ENCODE data around the gene UBE2J2. TPM values are rescaled to one million over a fixed set of nuclear protein-coding genes. Genes with fewer than 3 reads are reported as not detected.

Gene UBE2J2
- total RNA-seq, 2 donors from 2014 or later, result 23.6 to 39.2 TPM

DNA sequence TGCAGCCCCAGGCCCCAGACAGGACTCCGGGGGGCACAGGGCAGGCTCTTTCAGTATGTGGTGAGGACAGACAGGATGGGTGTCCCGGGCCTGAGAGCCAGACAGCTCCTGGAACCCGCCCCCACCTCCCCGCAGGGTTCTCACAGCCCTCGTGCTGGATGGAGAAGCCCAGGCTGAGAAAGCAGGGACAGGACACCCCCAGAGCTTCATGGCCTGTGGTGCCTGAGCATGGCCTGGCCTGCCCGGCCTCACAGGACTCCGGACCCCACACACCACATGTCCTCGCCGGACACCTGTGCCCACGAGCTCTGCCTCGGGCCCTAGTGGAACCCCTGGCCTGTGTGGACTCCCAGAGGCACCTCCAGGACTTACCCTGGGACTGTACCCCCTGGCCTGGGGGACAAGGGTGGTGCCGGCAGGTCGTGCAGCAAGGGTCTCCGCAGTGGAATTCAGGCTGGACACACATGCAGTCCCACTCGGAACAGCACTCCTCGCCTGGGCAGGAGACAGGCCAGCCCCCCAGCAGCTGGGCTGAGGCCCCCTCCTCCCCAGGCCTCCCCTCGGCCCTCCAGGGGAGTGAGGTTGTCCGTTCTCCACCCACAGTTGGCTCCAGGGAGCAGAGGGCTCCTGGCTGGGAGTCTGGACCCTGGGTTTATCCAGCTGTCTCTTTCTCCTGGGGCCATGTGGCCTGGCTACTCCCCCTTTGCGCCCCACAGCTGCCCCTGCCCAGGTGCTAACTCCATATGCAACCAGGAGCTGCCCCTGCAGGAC is 68.5 kb downstream of the UBE2J2 start:
- TF ChIP-seq POLR2A (IDR thresholded peaks at IDR 0.05), result no peak
- TF ChIP-seq, protein P1, sequence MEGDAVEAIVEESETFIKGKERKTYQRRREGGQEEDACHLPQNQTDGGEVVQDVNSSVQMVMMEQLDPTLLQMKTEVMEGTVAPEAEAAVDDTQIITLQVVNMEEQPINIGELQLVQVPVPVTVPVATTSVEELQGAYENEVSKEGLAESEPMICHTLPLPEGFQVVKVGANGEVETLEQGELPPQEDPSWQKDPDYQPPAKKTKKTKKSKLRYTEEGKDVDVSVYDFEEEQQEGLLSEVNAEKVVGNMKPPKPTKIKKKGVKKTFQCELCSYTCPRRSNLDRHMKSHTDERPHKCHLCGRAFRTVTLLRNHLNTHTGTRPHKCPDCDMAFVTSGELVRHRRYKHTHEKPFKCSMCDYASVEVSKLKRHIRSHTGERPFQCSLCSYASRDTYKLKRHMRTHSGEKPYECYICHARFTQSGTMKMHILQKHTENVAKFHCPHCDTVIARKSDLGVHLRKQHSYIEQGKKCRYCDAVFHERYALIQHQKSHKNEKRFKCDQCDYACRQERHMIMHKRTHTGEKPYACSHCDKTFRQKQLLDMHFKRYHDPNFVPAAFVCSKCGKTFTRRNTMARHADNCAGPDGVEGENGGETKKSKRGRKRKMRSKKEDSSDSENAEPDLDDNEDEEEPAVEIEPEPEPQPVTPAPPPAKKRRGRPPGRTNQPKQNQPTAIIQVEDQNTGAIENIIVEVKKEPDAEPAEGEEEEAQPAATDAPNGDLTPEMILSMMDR (IDR thresholded peaks at IDR 0.05), result no peak
- 82 to 87% methylated on average over 3 to 18 of the region's 19 CpGs for WGBS, 2 donors
- H3K27ac ChIP-seq, result no peak overlapping the region
- no peak overlapping the region for H3K4me3 ChIP-seq
- peaks cover 0 to 27% of the 10 kb centered on the region in 2 donors for H3K27me3 ChIP-seq
- no peaks in the 10 kb centered on the region for H3K36me3 ChIP-seq (replicated peaks in 1 of 2; ENCODE audit: insufficient read depth in 1 of 2, low read depth in 2 of 2)
- intact Hi-C loops (cut with DNase I), result no loop called here
- DNase-seq, result no peak
- no peak for ATAC-seq
- H3K9me3 ChIP-seq, result no peaks in the 10 kb centered on the region
- peaks cover 26% of the 10 kb centered on the region for H3K4me1 ChIP-seq

DNA sequence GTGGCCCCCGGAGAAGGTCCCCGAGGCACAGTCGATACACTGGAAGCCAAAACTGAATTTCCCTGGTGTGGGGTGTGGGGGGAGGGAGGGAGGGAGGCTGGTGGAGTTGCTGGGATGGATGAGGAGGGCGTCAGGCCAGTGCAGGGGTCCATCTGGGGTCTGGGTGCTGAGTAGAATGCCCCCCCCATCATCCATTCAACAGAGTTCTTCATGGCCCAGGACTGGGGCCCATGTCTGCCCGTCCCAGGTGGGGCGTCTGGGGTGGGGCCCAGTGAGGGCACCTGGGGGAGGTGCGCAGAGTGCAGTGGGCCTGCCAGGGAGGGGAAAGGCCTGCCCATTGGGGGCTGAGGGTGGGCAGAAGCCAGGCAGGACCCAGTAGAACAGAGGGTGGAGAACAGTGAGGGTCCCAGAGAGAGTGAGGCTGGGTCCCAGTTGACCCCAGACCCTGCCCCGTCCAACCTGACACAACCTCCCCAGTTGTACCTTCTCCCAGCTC is 69.2 kb downstream of the UBE2J2 start:
- ATAC-seq (no peak), DNase-seq (no peak)
- Histone ChIP-seq H3K9me3 (no peaks in the 10 kb centered on the region), H3K27me3 (peaks cover 0 to 28% of the 10 kb centered on the region in 2 donors), H3K4me1 (peaks cover 26% of the 10 kb centered on the region), H3K27ac (no peak overlapping the region), H3K4me3 (no peak overlapping the region), H3K36me3 (replicated peaks in 1 of 2; ENCODE audit: insufficient read depth in 1 of 2, low read depth in 2 of 2) (no peaks in the 10 kb centered on the region)
- TF ChIP-seq POLR2A (IDR thresholded peaks at IDR 0.05), result no peak
- TF ChIP-seq, protein P1 (IDR thresholded peaks at IDR 0.05), result no peak
- intact Hi-C loops (cut with DNase I), result no loop called here
- WGBS, 2 donors, result 53 to 88% methylated on average over 3 to 8 of the region's 8 CpGs

Small RNA genes lying within 50 kb of the gene (microRNA-seq; reads per million reads assigned to microRNA genes)
- gene MIR6726 (ENCODE audit: borderline number of aligned reads in 2 of 2, borderline replicate concordance in 2 of 2) (0.45 to 0.47 reads per million in 2 donors), gene MIR6727 (ENCODE audit: borderline number of aligned reads in 2 of 2, borderline replicate concordance in 2 of 2) (0 reads per million in 2 donors)

Small RNA genes lying within 50 kb of the gene (small RNA-seq; reads per million reads assigned to genes)
- gene MIR6726, result 0.70 reads per million, percentile 15 among the genes with 10 or more reads in this experiment

Other genes with a start within 250 kb of the UBE2J2 start
- gene RNF223, start 199.5 kb downstream of the UBE2J2 start, total RNA-seq, result under 1 TPM in 1 of 2 donors, not detected in 1; 0.26 TPM
- gene C1orf159, start 157.8 kb downstream of the UBE2J2 start, total RNA-seq, result 10 to 100 TPM in 1 of 2 donors, 1 to 10 TPM in 1; 8.8 to 13.2 TPM
- under 1 TPM; 0.66 to 0.78 TPM for gene TTLL10, start 100.0 kb downstream of the UBE2J2 start, total RNA-seq
- not detected for gene TNFRSF18, start 67.3 kb downstream of the UBE2J2 start, total RNA-seq
- gene TNFRSF4, start 59.7 kb downstream of the UBE2J2 start, total RNA-seq, result 1 to 10 TPM in 1 of 2 donors, under 1 TPM in 1; 0.99 to 2.6 TPM
- 10 to 100 TPM; 89.2 to 97.6 TPM for gene SDF4, start 41.9 kb downstream of the UBE2J2 start, total RNA-seq
- 10 to 100 TPM; 18.4 to 35.6 TPM for gene B3GALT6, start 41.6 kb downstream of the UBE2J2 start, total RNA-seq
- gene C1QTNF12, start 27.1 kb downstream of the UBE2J2 start, total RNA-seq, result not detected
- gene SCNN1D, start 6.6 kb upstream of the UBE2J2 start, total RNA-seq, result 1 to 10 TPM; 4.0 to 4.2 TPM
- gene ACAP3, start 34.1 kb upstream of the UBE2J2 start, total RNA-seq, result 10 to 100 TPM; 37.9 to 53.7 TPM
- gene PUSL1, start 34.7 kb upstream of the UBE2J2 start, total RNA-seq, result 10 to 100 TPM; 20.2 to 20.8 TPM
- 100 to 1,000 TPM in 1 of 2 donors, 10 to 100 TPM in 1; 89.0 to 189 TPM for gene INTS11, start 50.8 kb upstream of the UBE2J2 start, total RNA-seq
- 10 to 100 TPM; 15.6 to 33.0 TPM for gene CPTP, start 50.9 kb upstream of the UBE2J2 start, total RNA-seq
- under 1 TPM in 1 of 2 donors, not detected in 1; 0.26 TPM for gene TAS1R3, start 57.4 kb upstream of the UBE2J2 start, total RNA-seq
- 10 to 100 TPM; 58.1 to 84.4 TPM for gene DVL1, start 75.6 kb upstream of the UBE2J2 start, total RNA-seq
- 10 to 100 TPM; 23.3 to 48.5 TPM for gene MXRA8, start 84.7 kb upstream of the UBE2J2 start, total RNA-seq
- 10 to 100 TPM; 79.4 to 93.7 TPM for gene AURKAIP1, start 101.4 kb upstream of the UBE2J2 start, total RNA-seq
- gene CCNL2, start 125.5 kb upstream of the UBE2J2 start, total RNA-seq, result 100 to 1,000 TPM; 225 to 246 TPM
- 10 to 100 TPM; 72.8 to 85.9 TPM for gene MRPL20, start 133.4 kb upstream of the UBE2J2 start, total RNA-seq
- 10 to 100 TPM; 11.2 to 15.5 TPM for gene ANKRD65, start 147.4 kb upstream of the UBE2J2 start, total RNA-seq
- 10 to 100 TPM; 47.1 to 55.5 TPM for gene VWA1, start 161.8 kb upstream of the UBE2J2 start, total RNA-seq
- 1 to 10 TPM; 1.6 to 2.3 TPM for gene ATAD3C, start 175.8 kb upstream of the UBE2J2 start, total RNA-seq
- 10 to 100 TPM; 16.6 to 37.2 TPM for gene ATAD3B, start 197.9 kb upstream of the UBE2J2 start, total RNA-seq
- 10 to 100 TPM; 15.8 to 20.8 TPM for gene ATAD3A, start 238.3 kb upstream of the UBE2J2 start, total RNA-seq

Data from body of pancreas (tissue), 4 donors.